ENCODE data around the gene AQP10.

- TF ChIP-seq EZH2 (IDR thresholded peaks at IDR 0.05; ENCODE audit: insufficient read depth, low read length) = no peak
- TF ChIP-seq CTCF (IDR thresholded peaks at IDR 0.05; ENCODE audit: insufficient read depth, low read depth, low read length) = no peak
These were observed 28.2 kb downstream of the AQP10 start for GRCh38 chr1:154349121-154349520.

Data from astrocyte (in vitro differentiated cells and primary cell).